Measurements from ENCODE around the gene THAP4.

DNA sequence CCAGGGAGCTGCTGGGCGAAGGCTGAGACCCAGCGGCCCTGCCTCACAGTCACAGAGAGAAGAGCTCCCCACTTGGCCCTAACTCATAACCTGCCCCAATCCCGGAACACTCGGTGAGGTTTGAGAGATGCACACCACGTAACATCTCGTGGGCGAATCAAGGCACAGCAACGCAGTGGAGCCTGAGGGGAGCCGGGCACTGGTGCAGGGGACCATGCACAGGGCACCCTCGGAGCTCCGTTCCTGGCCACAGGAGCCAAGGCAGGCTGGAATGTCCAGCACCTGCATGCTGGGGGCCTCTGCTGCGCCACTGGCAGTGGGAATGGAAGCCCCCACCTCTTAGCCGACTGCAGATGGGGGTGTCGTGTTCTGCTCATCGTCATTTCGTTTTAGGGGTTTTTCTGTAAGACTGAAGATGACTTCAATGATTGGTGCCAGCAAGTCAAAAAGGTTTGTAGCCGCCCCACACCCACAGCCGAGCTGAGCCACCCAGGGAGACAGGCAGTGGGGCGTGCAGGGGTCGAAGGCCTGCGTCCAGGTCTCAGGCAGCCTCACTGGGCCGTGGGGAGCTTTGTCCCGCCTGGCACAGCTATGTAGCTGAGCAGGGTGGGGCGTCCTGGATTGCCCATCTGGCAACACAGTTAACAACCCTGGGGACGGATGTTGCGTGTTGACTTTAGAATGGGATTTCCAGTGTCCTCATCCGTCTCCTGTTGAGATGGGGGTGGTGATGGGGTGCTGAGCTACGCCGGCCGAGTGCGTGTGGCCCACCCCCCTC lies 33.6 kb upstream of the THAP4 start:
- TF ChIP-seq, protein P1, sequence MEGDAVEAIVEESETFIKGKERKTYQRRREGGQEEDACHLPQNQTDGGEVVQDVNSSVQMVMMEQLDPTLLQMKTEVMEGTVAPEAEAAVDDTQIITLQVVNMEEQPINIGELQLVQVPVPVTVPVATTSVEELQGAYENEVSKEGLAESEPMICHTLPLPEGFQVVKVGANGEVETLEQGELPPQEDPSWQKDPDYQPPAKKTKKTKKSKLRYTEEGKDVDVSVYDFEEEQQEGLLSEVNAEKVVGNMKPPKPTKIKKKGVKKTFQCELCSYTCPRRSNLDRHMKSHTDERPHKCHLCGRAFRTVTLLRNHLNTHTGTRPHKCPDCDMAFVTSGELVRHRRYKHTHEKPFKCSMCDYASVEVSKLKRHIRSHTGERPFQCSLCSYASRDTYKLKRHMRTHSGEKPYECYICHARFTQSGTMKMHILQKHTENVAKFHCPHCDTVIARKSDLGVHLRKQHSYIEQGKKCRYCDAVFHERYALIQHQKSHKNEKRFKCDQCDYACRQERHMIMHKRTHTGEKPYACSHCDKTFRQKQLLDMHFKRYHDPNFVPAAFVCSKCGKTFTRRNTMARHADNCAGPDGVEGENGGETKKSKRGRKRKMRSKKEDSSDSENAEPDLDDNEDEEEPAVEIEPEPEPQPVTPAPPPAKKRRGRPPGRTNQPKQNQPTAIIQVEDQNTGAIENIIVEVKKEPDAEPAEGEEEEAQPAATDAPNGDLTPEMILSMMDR (IDR thresholded peaks at IDR 0.05; ENCODE audit: insufficient read depth, low read depth, low read length): no peak
- TF ChIP-seq EZH2 (IDR thresholded peaks at IDR 0.05; ENCODE audit: insufficient read depth, low read length): no peak
